Fibroblast of mammary gland (primary cell): ENCODE measurements around the gene MEMO1.

Source experiments
- DNase-seq: peaks from one replicate; pipeline ENCODE4 v3.0.0-alpha.2; 2010; ENCODE audit warnings: low read depth
- H3K4me3 ChIP-seq: 2 replicates; pipeline ENCODE4 v1.5.1; 2011; ENCODE audit warnings: low read depth, mild to moderate bottlenecking, low read length, moderate library complexity; ENCODE audit not compliant: control insufficient read depth
- CTCF ChIP-seq: conservative IDR thresholded peaks from 2 replicates; pipeline ENCODE4 v1.5.1; 2011; ENCODE audit warnings: low read depth, low read length, inconsistent platforms; ENCODE audit not compliant: control insufficient read depth, insufficient read depth

Gene MEMO1

GRCh38 chr2:31992934-31993333 lies 17.9 kb downstream of the MEMO1 start:
- no peak overlapping the region for H3K4me3 ChIP-seq
- no peak for DNase-seq
- TF ChIP-seq CTCF: no peak

GRCh38 chr2:31992025-31992579 lies 18.7 kb downstream of the MEMO1 start:
- no peak overlapping the region for H3K4me3 ChIP-seq
- no peak for DNase-seq
- TF ChIP-seq CTCF: no peak

- H3K4me3 ChIP-seq: no peak overlapping the region
- no peak for TF ChIP-seq CTCF
- DNase-seq: no peak
Observed at GRCh38 chr2:31989946-31990345, 20.9 kb downstream of the MEMO1 start.

GRCh38 chr2:31987454-31988220 lies 23.2 kb downstream of the MEMO1 start:
- TF ChIP-seq CTCF: no peak
- peak; percentile 70 for DNase-seq

GRCh38 chr2:31986906-31987305 lies 23.9 kb downstream of the MEMO1 start:
- no peak for DNase-seq
- no peak for TF ChIP-seq CTCF
- no peak overlapping the region for H3K4me3 ChIP-seq

More at GRCh38 chr2:31987454-31988220, 23.2 kb downstream of the MEMO1 start:
- H3K4me3 ChIP-seq: no peak overlapping the region

- DNase-seq: no peak
- no peak overlapping the region for H3K4me3 ChIP-seq
- no peak for TF ChIP-seq CTCF
Observed at GRCh38 chr2:31983762-31984467, 26.9 kb downstream of the MEMO1 start.
